H1 (cell line): ENCODE data around the gene RASAL1. TPM values are rescaled to one million over a fixed set of nuclear protein-coding genes. Genes with fewer than 3 reads are reported as not detected.

ENCODE experiments used
- CTCF ChIA-PET: fragments of 300-600 bp; sonication (Branson Sonifier 250); formaldehyde crosslinking; loops from one replicate; lab custom pipeline; 2021; ENCODE audit not compliant: partially characterized antibody; lab: Charles Lee
- POLR2A ChIA-PET: fragments of 300-600 bp; sonication (Branson Sonifier 250); formaldehyde crosslinking; loops from one replicate; lab custom pipeline; 2021; ENCODE audit warnings: inconsistent platforms; ENCODE audit not compliant: partially characterized antibody; lab: Charles Lee
- DNase-seq, 2 experiments: peaks; one replicate each; pipeline versions ENCODE4 v3.0.0 to v3.0.0-alpha.2; 2010 to 2022; ENCODE audit warnings: low spot score in 2 of 2, low read depth in 1 of 2, mixed read lengths in 1 of 2
- FAIRE-seq: peaks from 2 replicates; lab custom pipeline; 2011; peaks lifted over from hg19 to GRCh38; lab: Jason Lieb, UNC
- H2AFZ ChIP-seq: 2 replicates; pipeline ENCODE4 v1.8.1; 2012; ENCODE audit warnings: low read length, inconsistent platforms
- H2AK5ac ChIP-seq: 2 replicates; pipeline ENCODE4 v1.6.1; 2013; ENCODE audit warnings: low read depth, low read length
- H2BK120ac ChIP-seq: replicated peaks from 2 replicates; pipeline ENCODE3; 2013; ENCODE audit warnings: low read depth, low read length, inconsistent platforms
- H2BK12ac ChIP-seq: 2 replicates; pipeline ENCODE4 v1.6.1; 2013; ENCODE audit warnings: low read depth, low read length
- H2BK15ac ChIP-seq: 2 replicates; pipeline ENCODE4 v1.6.1; 2013; ENCODE audit warnings: low read length
- H2BK20ac ChIP-seq: 2 replicates; pipeline ENCODE4 v1.6.1; 2013; ENCODE audit warnings: low read length
- H2BK5ac ChIP-seq: 2 replicates; pipeline ENCODE4 v1.6.1; 2013; ENCODE audit warnings: low read depth, low read length
- H3K14ac ChIP-seq: 2 replicates; pipeline ENCODE4 v1.6.1; 2013; ENCODE audit warnings: inconsistent platforms; ENCODE audit not compliant: insufficient read length
- H3K18ac ChIP-seq: 2 replicates; pipeline ENCODE4 v1.6.1; 2013; ENCODE audit warnings: low read length; ENCODE audit errors: extremely low read depth
- H3K23ac ChIP-seq: 2 replicates; pipeline ENCODE4 v1.6.1; 2013; ENCODE audit warnings: inconsistent platforms; ENCODE audit not compliant: insufficient read length
- H3K23me2 ChIP-seq: 2 replicates; pipeline ENCODE4 v1.6.1; 2013; ENCODE audit warnings: low read depth, low read length
- H3K27ac ChIP-seq: 2 replicates; pipeline ENCODE4 v1.6.1; 2011; ENCODE audit warnings: low read depth, low read length, inconsistent platforms
- H3K27me3 ChIP-seq, 4 experiments: replicated peaks in 1 of 4; 1 replicate in 1 of 4; 2 replicates in 3 of 4; pipeline versions ENCODE4 v1.6.1 to v1.8.1; 2011 to 2013; ENCODE audit warnings: low read length in 3 of 4, mild to moderate bottlenecking in 3 of 4, inconsistent platforms in 2 of 4, mixed read lengths in 2 of 4, moderate library complexity in 1 of 4; ENCODE audit not compliant: control insufficient read depth in 3 of 4, insufficient read depth in 3 of 4; ENCODE audit errors: extremely low read depth in 1 of 4
- H3K36me3 ChIP-seq, 4 experiments: 2 replicates each; pipeline versions ENCODE4 v1.6.1 to v1.8.1; 2011 to 2013; ENCODE audit warnings: mild to moderate bottlenecking in 4 of 4, low read length in 3 of 4, moderate library complexity in 2 of 4, control low read depth in 1 of 4, inconsistent platforms in 1 of 4; ENCODE audit not compliant: insufficient read depth in 4 of 4, control insufficient read depth in 2 of 4
- H3K4ac ChIP-seq: replicated peaks from 2 replicates; pipeline ENCODE3; 2013; ENCODE audit warnings: low read length, low read depth, mixed read lengths, inconsistent platforms; ENCODE audit not compliant: insufficient read length
- H3K4me1 ChIP-seq, 4 experiments: replicated peaks in 1 of 4; 1 replicate in 1 of 4; 2 replicates in 3 of 4; pipeline versions ENCODE4 v1.6.1 to v1.8.1; 2011 to 2013; ENCODE audit warnings: low read length in 3 of 4, inconsistent platforms in 2 of 4, mixed read lengths in 1 of 4; ENCODE audit not compliant: insufficient read depth in 4 of 4, control insufficient read depth in 3 of 4
- H3K4me2 ChIP-seq, 2 experiments: 2 replicates each; pipeline versions ENCODE4 v1.6.1 to v1.8.1; 2011 to 2013; ENCODE audit warnings: low read depth in 2 of 2, low read length in 2 of 2, control low read depth in 1 of 2, inconsistent platforms in 1 of 2, mild to moderate bottlenecking in 1 of 2; ENCODE audit not compliant: insufficient read depth in 1 of 2
- H3K4me3 ChIP-seq, 4 experiments: fragments of 200-600, 300-600 bp in 1 of 4; sonication (generic), shearing (Covaris generic), sonication (Bioruptor Twin) in 1 of 4; 2 replicates each; pipeline versions ENCODE4 v1.5.1 to v1.8.1; 2011 to 2016; ENCODE audit warnings: low read length in 4 of 4, low read depth in 3 of 4, control low read depth in 2 of 4, inconsistent platforms in 2 of 4, mild to moderate bottlenecking in 2 of 4, mixed read lengths in 1 of 4, moderate library complexity in 1 of 4; ENCODE audit not compliant: insufficient read depth in 2 of 4; ENCODE audit errors: extremely low read depth in 1 of 4
- H3K56ac ChIP-seq: replicated peaks from 2 replicates; pipeline ENCODE3; 2013; ENCODE audit warnings: low read depth, mild to moderate bottlenecking, mixed read lengths, low read length, inconsistent platforms; ENCODE audit not compliant: insufficient read length
- H3K79me1 ChIP-seq: 2 replicates; pipeline ENCODE4 v1.6.1; 2013; ENCODE audit warnings: low read depth, low read length, control low read depth
- H3K79me2 ChIP-seq, 2 experiments: 2 replicates each; pipeline versions ENCODE4 v1.6.1 to v1.8.1; 2012 to 2013; ENCODE audit warnings: low read length in 2 of 2, mild to moderate bottlenecking in 2 of 2, inconsistent platforms in 1 of 2; ENCODE audit not compliant: insufficient read depth in 2 of 2, control insufficient read depth in 1 of 2
- H3K9ac ChIP-seq, 4 experiments: replicated peaks in 1 of 4; 1 replicate in 1 of 4; 2 replicates in 3 of 4; pipeline versions ENCODE4 v1.6.1 to v1.8.1; 2011 to 2013; ENCODE audit warnings: low read depth in 3 of 4, low read length in 3 of 4, control low read depth in 2 of 4, mild to moderate bottlenecking in 2 of 4, moderate library complexity in 2 of 4, inconsistent platforms in 1 of 4; ENCODE audit errors: extremely low read depth in 1 of 4
- H3K9me3 ChIP-seq, 2 experiments: 2 replicates each; pipeline versions ENCODE4 v1.6.1 to v1.8.1; 2012 to 2013; ENCODE audit warnings: mild to moderate bottlenecking in 2 of 2, moderate library complexity in 2 of 2, control low read depth in 1 of 2, inconsistent platforms in 1 of 2, low read depth in 1 of 2, low read length in 1 of 2, mixed read lengths in 1 of 2; ENCODE audit not compliant: insufficient read depth in 2 of 2
- H4K20me1 ChIP-seq, 2 experiments: replicated peaks in 1 of 2; 2 replicates each; pipeline versions ENCODE3 to v1.8.1; 2011 to 2013; ENCODE audit warnings: inconsistent platforms in 2 of 2, low read length in 2 of 2, mild to moderate bottlenecking in 1 of 2; ENCODE audit not compliant: insufficient read depth in 2 of 2, control insufficient read depth in 1 of 2
- H4K5ac ChIP-seq: 2 replicates; pipeline ENCODE4 v1.6.1; 2013; ENCODE audit warnings: low read length, low read depth, mixed read lengths, inconsistent platforms; ENCODE audit not compliant: insufficient read length
- H4K8ac ChIP-seq: 2 replicates; pipeline ENCODE4 v1.8.0; 2013; ENCODE audit warnings: mild to moderate bottlenecking, moderate library complexity, low read length, inconsistent platforms; ENCODE audit not compliant: insufficient read depth; ENCODE audit errors: extremely low read depth
- H4K91ac ChIP-seq: replicated peaks from 2 replicates; pipeline ENCODE3; 2013; ENCODE audit warnings: low read length, mixed read lengths, inconsistent platforms; ENCODE audit not compliant: insufficient read length
- CBX8 ChIP-seq: fragments of 300-800, 300-1000 bp; sonication (generic); IDR thresholded peaks from 2 replicates; pipeline ENCODE4 v1.7.1; 2016; ENCODE audit warnings: low read depth, low read length, borderline replicate concordance
- EZH2 ChIP-seq: fragments of 200-600 bp; sonication (generic); IDR thresholded peaks from 2 replicates; pipeline ENCODE4 v1.7.1; 2012; ENCODE audit warnings: low read depth, mild to moderate bottlenecking, moderate library complexity, low read length, inconsistent platforms; ENCODE audit not compliant: severe bottlenecking
- POLR2AphosphoS5 ChIP-seq: IDR thresholded peaks from 2 replicates; pipeline ENCODE4 v1.6.1; 2011; ENCODE audit warnings: low read depth, low read length
- POU5F1 ChIP-seq: IDR thresholded peaks from 2 replicates; pipeline ENCODE4 v1.6.1; 2011; ENCODE audit warnings: low read depth, mild to moderate bottlenecking, low read length, moderate library complexity
- WGBS, 2 experiments: shearing (Covaris generic) in 1 of 2; methylation state at CpG; one replicate each; pipeline versions ENCODE4 v1.1.6 to v1.1.7; 2013 to 2015; ENCODE audit warnings: low lambda C conversion rate in 2 of 2, mixed read lengths in 2 of 2, inconsistent platforms in 1 of 2, low coverage in 1 of 2, missing lambda C conversion rate in 1 of 2; ENCODE audit not compliant: insufficient replicate concordance in 2 of 2, insufficient coverage in 1 of 2, insufficient read length in 1 of 2; ENCODE audit errors: extremely low coverage in 1 of 2, missing lambda C conversion rate in 1 of 2; 5-methylcytosine and 5-hydroxymethylcytosine counted together
- polyA plus RNA-seq, 7 experiments: library from polyadenylated mRNA; depleted of rRNA in 3 of 7; stranded (reverse) in 5 of 7; unstranded in 2 of 7; fragments of >200 nt in 5 of 7; fragments of 200-250 nt in 2 of 7; gene quantifications; 1 replicate in 5 of 7; 2 replicates in 1 of 7; 4 replicates in 1 of 7; pipeline versions ENCODE4 v1.2.1 to v1.2.3, GENCODE V29; 2011 to 2013; ENCODE audit warnings: missing spikeins in 2 of 7, mixed read lengths in 2 of 7
- total RNA-seq: library from RNA; stranded (reverse); fragmentation: NEBNext Ultra II Directional; extraction: Animal tissue kit (Norgen Biotek cat#: 25700); gene quantifications from 2 replicates; pipeline ENCODE4 v1.2.1, GENCODE V29; 2021

The RASAL1 gene
- total and polyA plus RNA-seq, 2 of the 8 experiments (the other 6 are each of a cell fraction or from before 2014, with no cell fraction given), result 3.7 to 5.0 TPM

GRCh38 chr12:113069149-113069548, 66.4 kb downstream of the RASAL1 start:
- Histone ChIP-seq H3K14ac (no peak overlapping the region), H4K91ac (no peak overlapping the region), H3K36me3 (no peaks in the 10 kb centered on the region), H3K4ac (peak overlapping the region; percentile 14), H4K8ac (no peak overlapping the region; the same call in 1 of the 2 replicates), H3K18ac (peak overlapping the region; percentile 48; the same call in 1 of the 2 replicates), H2BK120ac (no peak overlapping the region), H3K79me1 (no peaks in the 10 kb centered on the region), H3K4me1 (peaks cover 0 to 20% (median 10%) of the 10 kb centered on the region in 4 experiments; a peak in 5 of 7 replicates), H2BK15ac (no peak overlapping the region), H3K56ac (no peak overlapping the region), H3K4me2 (no peak overlapping the region), H3K23ac (no peak overlapping the region), H2BK12ac (no peak overlapping the region), H3K4me3 (no peak overlapping the region), H2BK20ac (0 out of 2 replicates have a peak overlapping the region, but pooled peaks have one; percentile 56), H4K5ac (no peak overlapping the region), H3K79me2 (no peaks in the 10 kb centered on the region), H4K20me1 (peaks cover 0 to 3% of the 10 kb centered on the region in 2 experiments), H3K27me3 (peaks cover 0 to 1% (median 0%) of the 10 kb centered on the region in 4 experiments; a peak in 1 of 7 replicates), H2AK5ac (no peak overlapping the region), H3K23me2 (peaks cover 4% of the 10 kb centered on the region; the same call in 1 of the 2 replicates), H3K9me3 (no peaks in the 10 kb centered on the region), H3K9ac (no peak overlapping the region), H3K27ac (no peak overlapping the region), H2AFZ (no peak overlapping the region), H2BK5ac (no peak overlapping the region)
- ChIA-PET POLR2A (no interaction called here), CTCF (interaction anchor here (1.1 to 12.0 kb wide), 8 partner anchors 13 to 105 kb away, joined by 3 to 96 read pairs (median 3); partner anchors contain the start of gene DTX1)
- FAIRE-seq (no peak), DNase-seq (no peak)
- TF ChIP-seq CBX8, result no peak
- TF ChIP-seq EZH2, result no peak
- TF ChIP-seq POLR2AphosphoS5, result no peak
- no peak for TF ChIP-seq POU5F1
- TF ChIP-seq, all 59 proteins: peak for 0
- WGBS, 2 experiments, result 94% methylated on average over 5 of the region's 5 CpGs; no CpG with 5 or more reads in 1 of the 2 experiments
